ENCODE measurements around the gene GNS.

DNA sequence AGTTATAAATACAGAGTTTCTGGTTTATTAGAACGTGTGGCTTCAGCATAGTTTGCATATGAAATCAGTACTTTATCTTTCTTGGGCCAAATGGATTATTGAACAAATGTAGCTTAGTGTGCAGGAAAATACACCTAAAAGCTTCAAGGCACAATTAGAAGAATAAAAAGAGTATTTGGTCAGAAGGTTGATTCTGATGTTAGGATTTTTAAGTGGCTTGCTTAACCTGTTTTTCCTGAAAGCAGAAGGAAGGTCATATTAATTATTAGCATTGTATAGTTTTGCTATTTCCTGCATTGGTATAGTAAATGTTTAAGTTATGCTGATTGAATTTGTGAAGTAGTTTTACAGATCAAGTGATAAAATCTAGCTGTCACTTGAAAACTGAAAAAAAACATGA lies 31.0 kb upstream of the GNS start:
- TF ChIP-seq CTCF (IDR thresholded peaks at IDR 0.05) (no peak), ZC3H11A (IDR thresholded peaks at IDR 0.05) (no peak), RFX5 (IDR thresholded peaks at IDR 0.05) (no peak), EP300 (IDR thresholded peaks at IDR 0.05) (no peak), JUN (IDR thresholded peaks at IDR 0.05) (no peak), POLR2A (IDR thresholded peaks at IDR 0.05; ENCODE audit: low read length) (no peak), CBX2 (IDR thresholded peaks at IDR 0.05; ENCODE audit: borderline replicate concordance, low read depth) (no peak), CBX8 (IDR thresholded peaks at IDR 0.05) (no peak), RCOR1 (IDR thresholded peaks at IDR 0.05; ENCODE audit: low read depth, low read length) (no peak), PHF8 (IDR thresholded peaks at IDR 0.05; ENCODE audit: borderline replicate concordance, low read depth) (no peak), NFE2L2 (conservative IDR thresholded peaks at IDR 0.05; ENCODE audit: low read length) (no peak)
- TF ChIP-seq, protein P1, sequence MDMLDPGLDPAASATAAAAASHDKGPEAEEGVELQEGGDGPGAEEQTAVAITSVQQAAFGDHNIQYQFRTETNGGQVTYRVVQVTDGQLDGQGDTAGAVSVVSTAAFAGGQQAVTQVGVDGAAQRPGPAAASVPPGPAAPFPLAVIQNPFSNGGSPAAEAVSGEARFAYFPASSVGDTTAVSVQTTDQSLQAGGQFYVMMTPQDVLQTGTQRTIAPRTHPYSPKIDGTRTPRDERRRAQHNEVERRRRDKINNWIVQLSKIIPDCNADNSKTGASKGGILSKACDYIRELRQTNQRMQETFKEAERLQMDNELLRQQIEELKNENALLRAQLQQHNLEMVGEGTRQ (IDR thresholded peaks at IDR 0.05) = no peak
- TF ChIP-seq, protein P2, sequence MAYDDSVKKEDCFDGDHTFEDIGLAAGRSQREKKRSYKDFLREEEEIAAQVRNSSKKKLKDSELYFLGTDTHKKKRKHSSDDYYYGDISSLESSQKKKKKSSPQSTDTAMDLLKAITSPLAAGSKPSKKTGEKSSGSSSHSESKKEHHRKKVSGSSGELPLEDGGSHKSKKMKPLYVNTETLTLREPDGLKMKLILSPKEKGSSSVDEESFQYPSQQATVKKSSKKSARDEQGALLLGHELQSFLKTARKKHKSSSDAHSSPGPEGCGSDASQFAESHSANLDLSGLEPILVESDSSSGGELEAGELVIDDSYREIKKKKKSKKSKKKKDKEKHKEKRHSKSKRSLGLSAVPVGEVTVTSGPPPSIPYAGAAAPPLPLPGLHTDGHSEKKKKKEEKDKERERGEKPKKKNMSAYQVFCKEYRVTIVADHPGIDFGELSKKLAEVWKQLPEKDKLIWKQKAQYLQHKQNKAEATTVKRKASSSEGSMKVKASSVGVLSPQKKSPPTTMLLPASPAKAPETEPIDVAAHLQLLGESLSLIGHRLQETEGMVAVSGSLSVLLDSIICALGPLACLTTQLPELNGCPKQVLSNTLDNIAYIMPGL (CRISPR knock-in tag; IDR thresholded peaks at IDR 0.05; ENCODE audit: borderline replicate concordance) = no peak
- TF ChIP-seq, protein P3, sequence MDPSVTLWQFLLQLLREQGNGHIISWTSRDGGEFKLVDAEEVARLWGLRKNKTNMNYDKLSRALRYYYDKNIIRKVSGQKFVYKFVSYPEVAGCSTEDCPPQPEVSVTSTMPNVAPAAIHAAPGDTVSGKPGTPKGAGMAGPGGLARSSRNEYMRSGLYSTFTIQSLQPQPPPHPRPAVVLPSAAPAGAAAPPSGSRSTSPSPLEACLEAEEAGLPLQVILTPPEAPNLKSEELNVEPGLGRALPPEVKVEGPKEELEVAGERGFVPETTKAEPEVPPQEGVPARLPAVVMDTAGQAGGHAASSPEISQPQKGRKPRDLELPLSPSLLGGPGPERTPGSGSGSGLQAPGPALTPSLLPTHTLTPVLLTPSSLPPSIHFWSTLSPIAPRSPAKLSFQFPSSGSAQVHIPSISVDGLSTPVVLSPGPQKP (IDR thresholded peaks at IDR 0.05; ENCODE audit: low read depth, low read length) = no peak

Measured in A549 (cell line).